ENCODE results near the gene AFF3. TPM values are rescaled to one million over a fixed set of nuclear protein-coding genes. Genes with fewer than 3 reads are reported as not detected.

The AFF3 gene
- total and polyA plus RNA-seq, 10 of the 15 experiments (the other 5 are each of a cell fraction or from before 2014, with no cell fraction given) = 0.26 to 5.5 (median 3.0) TPM

DNA sequence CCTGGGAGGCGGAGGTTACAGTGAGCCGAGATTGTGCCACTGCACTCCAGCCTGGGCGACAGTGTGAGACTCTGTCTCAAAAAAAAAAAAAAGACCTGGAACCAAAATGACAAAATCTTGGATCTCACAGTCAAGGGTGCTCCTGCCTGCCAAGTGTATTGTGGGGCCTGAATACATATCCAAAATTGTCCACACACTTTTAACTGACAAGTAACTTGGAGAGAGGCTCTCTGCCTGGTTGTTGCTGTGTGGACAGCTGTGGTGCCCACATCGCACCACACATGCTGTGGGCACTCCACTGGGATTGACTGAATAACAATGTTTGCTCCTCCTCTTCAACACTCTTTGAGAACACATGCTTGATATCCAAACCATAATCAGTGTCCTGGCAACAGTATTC, 534.9 kb downstream of the AFF3 start:
- no peak for DNase-seq (ENCODE audit: low read depth, low spot score)
- Histone ChIP-seq H3K79me2 (ENCODE audit: control insufficient read depth, insufficient read depth, low read length) (no peaks in the 10 kb centered on the region), H3K27me3 (replicated peaks in 1 of 2; ENCODE audit: control insufficient read depth in 2 of 2, insufficient read depth in 2 of 2, low read length in 1 of 2) (no peaks in the 10 kb centered on the region), H3K9me3 (replicated peaks; ENCODE audit: control insufficient read depth, insufficient read depth, low read length) (no peaks in the 10 kb centered on the region), H3K9ac (ENCODE audit: control insufficient read depth, insufficient read depth, low read length) (no peak overlapping the region), H3K4me2 (ENCODE audit: control insufficient read depth, insufficient read depth) (no peak overlapping the region), H3K4me1 (ENCODE audit: control insufficient read depth, insufficient read depth, low read length) (no peaks in the 10 kb centered on the region), H3K4me3 (no peak overlapping the region), H3K36me3 (ENCODE audit: control insufficient read depth in 2 of 2, insufficient read depth in 2 of 2, low read length in 1 of 2) (no peaks in the 10 kb centered on the region), H2AFZ (ENCODE audit: control insufficient read depth, low read depth, low read length) (no peak overlapping the region), H3K27ac (ENCODE audit: control insufficient read depth, insufficient read depth) (no peak overlapping the region), H4K20me1 (ENCODE audit: control insufficient read depth, insufficient read depth) (no peaks in the 10 kb centered on the region)
- ATAC-seq = no peak
- SMC1A ChIA-PET (ENCODE audit: uncharacterized antibody, unreplicated experiment) = no interaction called here
- intact Hi-C loops (cut with micrococcal nuclease; ENCODE audit: unreplicated experiment) (no loop called here), in situ Hi-C loops (cut with MboI) (no loop called here)
- RAD21 ChIA-PET (ENCODE audit: unreplicated experiment) = no interaction called here
- no peak for FAIRE-seq
- 86% methylated on average over 1 of the region's 4 CpGs for WGBS (ENCODE audit: insufficient coverage, insufficient replicate concordance, low lambda C conversion rate, missing lambda C conversion rate)
- CTCF ChIA-PET = no interaction called here
- BruUV-seq (replicated peaks) = no TSS peak
- POLR2A ChIA-PET = no interaction called here
- TF ChIP-seq HDAC6 (IDR thresholded peaks at IDR 0.05; ENCODE audit: unreplicated experiment) = no peak
- TF ChIP-seq, protein P1, sequence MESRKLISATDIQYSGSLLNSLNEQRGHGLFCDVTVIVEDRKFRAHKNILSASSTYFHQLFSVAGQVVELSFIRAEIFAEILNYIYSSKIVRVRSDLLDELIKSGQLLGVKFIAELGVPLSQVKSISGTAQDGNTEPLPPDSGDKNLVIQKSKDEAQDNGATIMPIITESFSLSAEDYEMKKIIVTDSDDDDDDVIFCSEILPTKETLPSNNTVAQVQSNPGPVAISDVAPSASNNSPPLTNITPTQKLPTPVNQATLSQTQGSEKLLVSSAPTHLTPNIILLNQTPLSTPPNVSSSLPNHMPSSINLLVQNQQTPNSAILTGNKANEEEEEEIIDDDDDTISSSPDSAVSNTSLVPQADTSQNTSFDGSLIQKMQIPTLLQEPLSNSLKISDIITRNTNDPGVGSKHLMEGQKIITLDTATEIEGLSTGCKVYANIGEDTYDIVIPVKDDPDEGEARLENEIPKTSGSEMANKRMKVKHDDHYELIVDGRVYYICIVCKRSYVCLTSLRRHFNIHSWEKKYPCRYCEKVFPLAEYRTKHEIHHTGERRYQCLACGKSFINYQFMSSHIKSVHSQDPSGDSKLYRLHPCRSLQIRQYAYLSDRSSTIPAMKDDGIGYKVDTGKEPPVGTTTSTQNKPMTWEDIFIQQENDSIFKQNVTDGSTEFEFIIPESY (IDR thresholded peaks at IDR 0.05) = no peak
- no peak for TF ChIP-seq STAT3 (IDR thresholded peaks at IDR 0.05; ENCODE audit: low read depth, low read length)
- TF ChIP-seq RAD51 (IDR thresholded peaks at IDR 0.05) = no peak
- no peak for TF ChIP-seq NFYB (IDR thresholded peaks at IDR 0.05; ENCODE audit: insufficient read depth, low read depth, low read length)
- no peak for TF ChIP-seq FOXK2 (IDR thresholded peaks at IDR 0.05)
- TF ChIP-seq MEF2B (IDR thresholded peaks at IDR 0.05; ENCODE audit: partially characterized antibody, poor library complexity, severe bottlenecking) = no peak
- no peak for TF ChIP-seq SKIL (IDR thresholded peaks at IDR 0.05; ENCODE audit: low read depth, poor library complexity, severe bottlenecking)
- no peak for TF ChIP-seq PBX3 (IDR thresholded peaks at IDR 0.05; ENCODE audit: insufficient replicate concordance, low read depth, low read length)
- TF ChIP-seq STAT1 (conservative IDR thresholded peaks at IDR 0.05) = no peak
- TF ChIP-seq, protein P2, sequence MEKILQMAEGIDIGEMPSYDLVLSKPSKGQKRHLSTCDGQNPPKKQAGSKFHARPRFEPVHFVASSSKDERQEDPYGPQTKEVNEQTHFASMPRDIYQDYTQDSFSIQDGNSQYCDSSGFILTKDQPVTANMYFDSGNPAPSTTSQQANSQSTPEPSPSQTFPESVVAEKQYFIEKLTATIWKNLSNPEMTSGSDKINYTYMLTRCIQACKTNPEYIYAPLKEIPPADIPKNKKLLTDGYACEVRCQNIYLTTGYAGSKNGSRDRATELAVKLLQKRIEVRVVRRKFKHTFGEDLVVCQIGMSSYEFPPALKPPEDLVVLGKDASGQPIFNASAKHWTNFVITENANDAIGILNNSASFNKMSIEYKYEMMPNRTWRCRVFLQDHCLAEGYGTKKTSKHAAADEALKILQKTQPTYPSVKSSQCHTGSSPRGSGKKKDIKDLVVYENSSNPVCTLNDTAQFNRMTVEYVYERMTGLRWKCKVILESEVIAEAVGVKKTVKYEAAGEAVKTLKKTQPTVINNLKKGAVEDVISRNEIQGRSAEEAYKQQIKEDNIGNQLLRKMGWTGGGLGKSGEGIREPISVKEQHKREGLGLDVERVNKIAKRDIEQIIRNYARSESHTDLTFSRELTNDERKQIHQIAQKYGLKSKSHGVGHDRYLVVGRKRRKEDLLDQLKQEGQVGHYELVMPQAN (conservative IDR thresholded peaks at IDR 0.05) = no peak
- TF ChIP-seq, protein P3, sequence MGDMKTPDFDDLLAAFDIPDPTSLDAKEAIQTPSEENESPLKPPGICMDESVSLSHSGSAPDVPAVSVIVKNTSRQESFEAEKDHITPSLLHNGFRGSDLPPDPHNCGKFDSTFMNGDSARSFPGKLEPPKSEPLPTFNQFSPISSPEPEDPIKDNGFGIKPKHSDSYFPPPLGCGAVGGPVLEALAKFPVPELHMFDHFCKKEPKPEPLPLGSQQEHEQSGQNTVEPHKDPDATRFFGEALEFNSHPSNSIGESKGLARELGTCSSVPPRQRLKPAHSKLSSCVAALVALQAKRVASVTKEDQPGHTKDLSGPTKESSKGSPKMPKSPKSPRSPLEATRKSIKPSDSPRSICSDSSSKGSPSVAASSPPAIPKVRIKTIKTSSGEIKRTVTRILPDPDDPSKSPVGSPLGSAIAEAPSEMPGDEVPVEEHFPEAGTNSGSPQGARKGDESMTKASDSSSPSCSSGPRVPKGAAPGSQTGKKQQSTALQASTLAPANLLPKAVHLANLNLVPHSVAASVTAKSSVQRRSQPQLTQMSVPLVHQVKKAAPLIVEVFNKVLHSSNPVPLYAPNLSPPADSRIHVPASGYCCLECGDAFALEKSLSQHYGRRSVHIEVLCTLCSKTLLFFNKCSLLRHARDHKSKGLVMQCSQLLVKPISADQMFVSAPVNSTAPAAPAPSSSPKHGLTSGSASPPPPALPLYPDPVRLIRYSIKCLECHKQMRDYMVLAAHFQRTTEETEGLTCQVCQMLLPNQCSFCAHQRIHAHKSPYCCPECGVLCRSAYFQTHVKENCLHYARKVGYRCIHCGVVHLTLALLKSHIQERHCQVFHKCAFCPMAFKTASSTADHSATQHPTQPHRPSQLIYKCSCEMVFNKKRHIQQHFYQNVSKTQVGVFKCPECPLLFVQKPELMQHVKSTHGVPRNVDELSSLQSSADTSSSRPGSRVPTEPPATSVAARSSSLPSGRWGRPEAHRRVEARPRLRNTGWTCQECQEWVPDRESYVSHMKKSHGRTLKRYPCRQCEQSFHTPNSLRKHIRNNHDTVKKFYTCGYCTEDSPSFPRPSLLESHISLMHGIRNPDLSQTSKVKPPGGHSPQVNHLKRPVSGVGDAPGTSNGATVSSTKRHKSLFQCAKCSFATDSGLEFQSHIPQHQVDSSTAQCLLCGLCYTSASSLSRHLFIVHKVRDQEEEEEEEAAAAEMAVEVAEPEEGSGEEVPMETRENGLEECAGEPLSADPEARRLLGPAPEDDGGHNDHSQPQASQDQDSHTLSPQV (IDR thresholded peaks at IDR 0.05) = no peak
- TF ChIP-seq NRF1 (conservative IDR thresholded peaks at IDR 0.05; ENCODE audit: low read depth, low read length) = no peak

Data from GM12878 (cell line).